Measurements from ENCODE around the gene RFC5. TPM values are rescaled to one million over a fixed set of nuclear protein-coding genes. Genes with fewer than 3 reads are reported as not detected.
A peak's percentile ranks its signal among the peaks of the same experiment; 100 is the strongest.

The RFC5 gene
- 30.3 and 34.7 TPM in 2 replicates for total RNA-seq (2021)
- Bru-seq, nascent RNA: percentile 83 among the genes with signal in this experiment
- BruChase-seq, experiment 1, labeled RNA remaining after a 2-hour chase: percentile 77 among the genes with signal in this experiment
- BruChase-seq, experiment 2, labeled RNA remaining after a 6-hour chase: percentile 86 among the genes with signal in this experiment
- long read RNA-seq, transcript RFC5-204 (11 exons, 1,655 nt): major isoform, 50 of 69 reads
- long read RNA-seq, partial matches to known transcripts: 6 of 69 reads
- long read RNA-seq, other reads (novel, unspliced or antisense): 12 of 69 reads

- DNase-seq: peak; percentile 90 to 97
- H3K36me3 ChIP-seq (ENCODE audit: low read depth): peaks cover 4% of the 10 kb centered on the region; the same call in 1 of the 2 replicates
- peak within 1 kb of the TSS; percentile 99 for H2AFZ ChIP-seq
- no peaks in the 10 kb centered on the region for H3K27me3 ChIP-seq (ENCODE audit: insufficient read depth, low read depth)
- intact Hi-C loops (cut with micrococcal nuclease; ENCODE audit: unreplicated experiment): loop anchor here (1.0 to 2.0 kb wide), 3 partner anchors 18 to 47 kb away; no protein-coding TSS in a partner anchor
- H3K4me1 ChIP-seq (replicated peaks; ENCODE audit: insufficient read depth): peaks cover 16% of the 10 kb centered on the region
- ChIA-PET POLR2A (ENCODE audit: unreplicated experiment) (interaction anchor here (0.7 to 0.8 kb wide), 3 partner anchors 137 to 1195 kb away, joined by 11 to 51 read pairs (median 29); no protein-coding TSS in a partner anchor), CTCF (interaction anchor here (0.7 to 0.8 kb wide), 2 partner anchors 285 to 296 kb away, joined by 3 to 15 read pairs; no protein-coding TSS in a partner anchor)
- H3K9me2 ChIP-seq (ENCODE audit: insufficient read depth): no peaks in the 10 kb centered on the region
- BruUV-seq (replicated peaks): no TSS peak
- H3K79me2 ChIP-seq (ENCODE audit: low read depth): peaks cover 24% of the 10 kb centered on the region
- no peaks in the 10 kb centered on the region for H3K9me3 ChIP-seq (ENCODE audit: insufficient read depth, low read depth)
- H3K4me2 ChIP-seq: peak within 1 kb of the TSS; percentile 96
- no peak within 1 kb of the TSS for H3K27ac ChIP-seq
- TF ChIP-seq EZH2 (IDR thresholded peaks at IDR 0.05; ENCODE audit: low read depth) (no peak), CTCF (conservative IDR thresholded peaks at IDR 0.05) (no peak)
- peak within 1 kb of the TSS; percentile 89 for H3K4me3 ChIP-seq
- no peaks in the 10 kb centered on the region for H4K20me1 ChIP-seq (ENCODE audit: insufficient read depth)
- H3F3A ChIP-seq (ENCODE audit: insufficient read depth, low read depth): no peaks in the 10 kb centered on the region
These were observed at the start of gene RFC5 for GRCh38 chr12:118016424-118017264. Gene RFC5 (plus strand): TSS chr12:118016703. CDS start chr12:118016828, 125 bp downstream.

- no peaks in the 10 kb centered on the region for H3K36me3 ChIP-seq (ENCODE audit: low read depth)
- peaks cover 9% of the 10 kb centered on the region; the same call in 1 of the 2 replicates for H3K4me1 ChIP-seq (replicated peaks; ENCODE audit: insufficient read depth)
- no peak for DNase-seq
- no peaks in the 10 kb centered on the region for H3K79me2 ChIP-seq (ENCODE audit: low read depth)
- no peaks in the 10 kb centered on the region for H3K27me3 ChIP-seq (ENCODE audit: insufficient read depth, low read depth)
- H4K20me1 ChIP-seq (ENCODE audit: insufficient read depth): no peaks in the 10 kb centered on the region
- H3K4me3 ChIP-seq: no peak overlapping the region
- peaks cover 6% of the 10 kb centered on the region; the same call in 1 of the 2 replicates for H3F3A ChIP-seq (ENCODE audit: insufficient read depth, low read depth)
- H3K4me2 ChIP-seq: peak overlapping the region; percentile 90; the same call in 1 of the 2 replicates
- intact Hi-C loops (cut with micrococcal nuclease; ENCODE audit: unreplicated experiment): no loop called here
- TF ChIP-seq EZH2 (IDR thresholded peaks at IDR 0.05; ENCODE audit: low read depth): no peak
- no peak for TF ChIP-seq CTCF (conservative IDR thresholded peaks at IDR 0.05)
- H2AFZ ChIP-seq: no peak overlapping the region
- ChIA-PET CTCF (no interaction called here), POLR2A (ENCODE audit: unreplicated experiment) (no interaction called here)
- BruUV-seq (replicated peaks): no TSS peak
- 0 out of 2 replicates have a peak, but pooled peaks cover 8% of the 10 kb centered on the region for H3K9me3 ChIP-seq (ENCODE audit: insufficient read depth, low read depth)
- H3K9me2 ChIP-seq (ENCODE audit: insufficient read depth): no peaks in the 10 kb centered on the region
- H3K27ac ChIP-seq: no peak overlapping the region
These were observed 49.5 kb upstream of the RFC5 start for GRCh38 chr12:117967043-117967442.

GRCh38 chr12:117967512-117967911, 49.0 kb upstream of the RFC5 start:
- Histone ChIP-seq H2AFZ (no peak overlapping the region), H3K4me1 (replicated peaks; ENCODE audit: insufficient read depth) (peaks cover 9% of the 10 kb centered on the region; the same call in 1 of the 2 replicates), H3K4me3 (no peak overlapping the region), H3K9me2 (ENCODE audit: insufficient read depth) (no peaks in the 10 kb centered on the region), H3K9me3 (ENCODE audit: insufficient read depth, low read depth) (0 out of 2 replicates have a peak, but pooled peaks cover 8% of the 10 kb centered on the region), H3K79me2 (ENCODE audit: low read depth) (no peaks in the 10 kb centered on the region), H3F3A (ENCODE audit: insufficient read depth, low read depth) (peaks cover 6% of the 10 kb centered on the region; the same call in 1 of the 2 replicates), H3K27ac (no peak overlapping the region), H3K36me3 (ENCODE audit: low read depth) (no peaks in the 10 kb centered on the region), H3K4me2 (peak overlapping the region; percentile 90), H3K27me3 (ENCODE audit: insufficient read depth, low read depth) (no peaks in the 10 kb centered on the region), H4K20me1 (ENCODE audit: insufficient read depth) (no peaks in the 10 kb centered on the region)
- ChIA-PET POLR2A (ENCODE audit: unreplicated experiment) (no interaction called here), CTCF (no interaction called here)
- no peak for DNase-seq
- intact Hi-C loops (cut with micrococcal nuclease; ENCODE audit: unreplicated experiment): no loop called here
- TF ChIP-seq CTCF (conservative IDR thresholded peaks at IDR 0.05): no peak
- no TSS peak for BruUV-seq (replicated peaks)
